ENCODE results near the gene SRSF12.
"Not testable (repeated sequence)": the region's sequence is repeated elsewhere in the genome, so short reads cannot be mapped to it uniquely, and the experiment has no call there.

SRSF12 gene

GRCh38 chr6:89071036-89071435 lies 46.8 kb downstream of the SRSF12 start:
- no peak for DNase-seq (ENCODE audit: low read depth)
- H3K4me3 ChIP-seq (ENCODE audit: low read length) = no peak overlapping the region
- no peak for TF ChIP-seq CTCF (conservative IDR thresholded peaks at IDR 0.05; ENCODE audit: low read length)

- no peak for TF ChIP-seq CTCF (conservative IDR thresholded peaks at IDR 0.05; ENCODE audit: low read length)
- DNase-seq (ENCODE audit: low read depth) = no peak
- H3K4me3 ChIP-seq (ENCODE audit: low read length) = no peak overlapping the region
Measured at GRCh38 chr6:89069536-89070163, 48.2 kb downstream of the SRSF12 start.

- no peak for DNase-seq (ENCODE audit: low read depth)
- no peak overlapping the region for H3K4me3 ChIP-seq (ENCODE audit: low read length)
- TF ChIP-seq CTCF (conservative IDR thresholded peaks at IDR 0.05; ENCODE audit: low read length) = no peak
Measured at GRCh38 chr6:89068695-89069094, 49.2 kb downstream of the SRSF12 start.

- no peak overlapping the region for H3K4me3 ChIP-seq (ENCODE audit: low read length)
- DNase-seq (ENCODE audit: low read depth) = no peak
- no peak for TF ChIP-seq CTCF (conservative IDR thresholded peaks at IDR 0.05; ENCODE audit: low read length)
Measured at GRCh38 chr6:89067796-89068195, 50.1 kb downstream of the SRSF12 start.

- no peak for DNase-seq (ENCODE audit: low read depth)
- no peak for TF ChIP-seq CTCF (conservative IDR thresholded peaks at IDR 0.05; ENCODE audit: low read length)
- H3K4me3 ChIP-seq (ENCODE audit: low read length) = no peak overlapping the region
Measured at GRCh38 chr6:89066940-89067646, 50.8 kb downstream of the SRSF12 start.

GRCh38 chr6:89066121-89066520 lies 51.8 kb downstream of the SRSF12 start:
- not testable (repeated sequence) for DNase-seq (ENCODE audit: low read depth); H3K4me3 ChIP-seq (ENCODE audit: low read length)

- not testable (repeated sequence) for H3K4me3 ChIP-seq (ENCODE audit: low read length); DNase-seq (ENCODE audit: low read depth)
Measured at GRCh38 chr6:89064931-89065330, 52.9 kb downstream of the SRSF12 start.

- no peak for DNase-seq (ENCODE audit: low read depth)
- no peak for TF ChIP-seq CTCF (conservative IDR thresholded peaks at IDR 0.05; ENCODE audit: low read length)
- no peak overlapping the region for H3K4me3 ChIP-seq (ENCODE audit: low read length)
Measured at GRCh38 chr6:89063881-89064280, 54.0 kb downstream of the SRSF12 start.

All from AG10803 (cell line).